ENCODE measurements around the gene HIGD2A. TPM values are rescaled to one million over a fixed set of nuclear protein-coding genes. Genes with fewer than 3 reads are reported as not detected.

HIGD2A gene
- total and polyA plus RNA-seq, 11 donors, result 177 to 454 (median 222) TPM

DNA sequence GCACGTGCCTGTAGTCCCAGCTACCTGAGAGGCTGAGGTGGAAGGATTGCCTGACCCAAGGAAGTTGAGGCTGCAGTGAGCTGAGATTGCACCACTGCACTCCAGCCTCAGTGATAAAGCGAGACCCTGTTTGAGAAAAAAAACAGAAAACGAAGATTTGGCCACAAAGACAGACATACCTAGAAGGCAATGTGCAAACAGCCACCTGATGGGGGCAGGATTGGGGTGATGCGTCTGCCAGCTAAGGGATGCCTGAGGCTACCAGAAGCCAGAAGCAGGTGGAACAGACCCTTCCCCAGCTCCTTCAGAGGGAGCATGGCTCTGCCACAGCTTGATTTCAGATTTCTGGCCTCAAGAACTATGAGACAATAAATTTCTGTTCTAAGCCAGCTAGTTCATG, 2.9 kb downstream of the HIGD2A start:
- no peaks in the 10 kb centered on the region for H3K9me3 ChIP-seq
- no peak for TF ChIP-seq POLR2A (IDR thresholded peaks at IDR 0.05)
- TF ChIP-seq, protein P1, sequence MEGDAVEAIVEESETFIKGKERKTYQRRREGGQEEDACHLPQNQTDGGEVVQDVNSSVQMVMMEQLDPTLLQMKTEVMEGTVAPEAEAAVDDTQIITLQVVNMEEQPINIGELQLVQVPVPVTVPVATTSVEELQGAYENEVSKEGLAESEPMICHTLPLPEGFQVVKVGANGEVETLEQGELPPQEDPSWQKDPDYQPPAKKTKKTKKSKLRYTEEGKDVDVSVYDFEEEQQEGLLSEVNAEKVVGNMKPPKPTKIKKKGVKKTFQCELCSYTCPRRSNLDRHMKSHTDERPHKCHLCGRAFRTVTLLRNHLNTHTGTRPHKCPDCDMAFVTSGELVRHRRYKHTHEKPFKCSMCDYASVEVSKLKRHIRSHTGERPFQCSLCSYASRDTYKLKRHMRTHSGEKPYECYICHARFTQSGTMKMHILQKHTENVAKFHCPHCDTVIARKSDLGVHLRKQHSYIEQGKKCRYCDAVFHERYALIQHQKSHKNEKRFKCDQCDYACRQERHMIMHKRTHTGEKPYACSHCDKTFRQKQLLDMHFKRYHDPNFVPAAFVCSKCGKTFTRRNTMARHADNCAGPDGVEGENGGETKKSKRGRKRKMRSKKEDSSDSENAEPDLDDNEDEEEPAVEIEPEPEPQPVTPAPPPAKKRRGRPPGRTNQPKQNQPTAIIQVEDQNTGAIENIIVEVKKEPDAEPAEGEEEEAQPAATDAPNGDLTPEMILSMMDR (IDR thresholded peaks at IDR 0.05), result no peak
- intact Hi-C loops (cut with DNase I), result no loop called here
- H3K4me3 ChIP-seq, result no peak overlapping the region
- WGBS, 4 donors, result 75 to 95% (median 91%) methylated on average over 4 of the region's 4 CpGs
- H3K27me3 ChIP-seq, result no peaks in the 10 kb centered on the region
- ATAC-seq (no peak), DNase-seq (peak in 1 of 5 donors; percentile 8)
- no peak overlapping the region for H3K27ac ChIP-seq
- peaks cover 3 to 51% (median 22%) of the 10 kb centered on the region in 12 donors for H3K4me1 ChIP-seq
- H3K36me3 ChIP-seq, result peaks cover 2 to 55% (median 35%) of the 10 kb centered on the region in 9 donors

DNA sequence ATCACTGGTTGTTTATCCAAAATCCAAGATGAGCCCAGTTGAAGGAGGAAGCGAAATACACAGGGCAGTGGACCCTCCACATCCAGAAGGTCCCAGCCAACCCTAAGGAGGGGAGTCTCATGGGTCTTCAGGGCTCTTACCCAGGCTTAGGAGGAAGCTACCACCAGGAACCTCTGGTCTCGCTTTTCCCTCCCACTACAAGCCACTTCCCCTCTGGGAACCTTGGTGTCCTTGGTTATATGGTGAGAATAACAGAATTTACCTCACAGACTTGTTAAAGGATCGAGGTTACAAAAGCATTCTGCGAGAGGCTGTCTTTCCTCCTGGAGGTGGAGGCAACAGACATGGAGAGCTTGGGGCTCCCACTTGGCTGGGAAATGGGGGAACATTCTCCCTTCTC, 3.4 kb downstream of the HIGD2A start:
- intact Hi-C loops (cut with DNase I), result no loop called here
- Histone ChIP-seq H3K4me3 (no peak overlapping the region), H3K4me1 (peaks cover 3 to 46% (median 17%) of the 10 kb centered on the region in 12 donors), H3K36me3 (peaks cover 2 to 58% (median 36%) of the 10 kb centered on the region in 9 donors), H3K9me3 (no peaks in the 10 kb centered on the region), H3K27ac (peak overlapping the region in 2 of 12 donors; percentile 4 to 42), H3K27me3 (no peaks in the 10 kb centered on the region)
- TF ChIP-seq POLR2A (IDR thresholded peaks at IDR 0.05), result no peak
- TF ChIP-seq, protein P1 (IDR thresholded peaks at IDR 0.05), result no peak
- 88 to 93% (median 92%) methylated on average over 4 of the region's 4 CpGs for WGBS, 4 donors
- ATAC-seq (no peak), DNase-seq (no peak)

DNA sequence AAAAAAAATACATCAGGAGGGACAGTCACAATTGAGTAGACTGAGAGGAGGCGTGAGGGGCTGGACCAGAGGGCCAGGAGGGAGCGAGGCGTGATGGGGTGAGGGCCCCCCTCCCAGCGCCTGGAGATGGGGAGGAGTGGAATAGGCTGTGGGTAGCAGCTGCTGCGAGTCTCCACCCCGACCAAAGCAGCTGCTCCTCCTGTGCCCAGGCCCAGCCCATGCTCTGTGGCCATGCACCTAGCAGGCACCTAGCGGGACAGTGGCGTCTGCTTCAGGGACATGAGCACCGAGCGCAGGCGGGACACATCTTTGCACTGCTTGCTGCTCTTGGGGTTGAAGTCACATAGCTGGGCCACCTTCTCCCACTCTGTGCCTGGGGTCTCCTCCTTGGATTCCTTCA, 4.0 kb downstream of the HIGD2A start:
- no peak for ATAC-seq
- Histone ChIP-seq H3K9me3 (no peaks in the 10 kb centered on the region), H3K27ac (peak overlapping the region in 2 of 12 donors; percentile 4 to 42), H3K27me3 (no peaks in the 10 kb centered on the region), H3K4me3 (no peak overlapping the region), H3K4me1 (peaks cover 2 to 41% (median 12%) of the 10 kb centered on the region in 12 donors), H3K36me3 (peaks cover 2 to 60% (median 38%) of the 10 kb centered on the region in 9 donors)
- intact Hi-C loops (cut with DNase I), result no loop called here
- 84 to 93% (median 90%) methylated on average over 5 to 11 of the region's 11 CpGs for WGBS, 4 donors
- TF ChIP-seq, protein P1 (IDR thresholded peaks at IDR 0.05), result no peak
- TF ChIP-seq POLR2A (IDR thresholded peaks at IDR 0.05), result no peak
- DNase-seq, result peak in 1 of 5 donors; percentile 13

DNA sequence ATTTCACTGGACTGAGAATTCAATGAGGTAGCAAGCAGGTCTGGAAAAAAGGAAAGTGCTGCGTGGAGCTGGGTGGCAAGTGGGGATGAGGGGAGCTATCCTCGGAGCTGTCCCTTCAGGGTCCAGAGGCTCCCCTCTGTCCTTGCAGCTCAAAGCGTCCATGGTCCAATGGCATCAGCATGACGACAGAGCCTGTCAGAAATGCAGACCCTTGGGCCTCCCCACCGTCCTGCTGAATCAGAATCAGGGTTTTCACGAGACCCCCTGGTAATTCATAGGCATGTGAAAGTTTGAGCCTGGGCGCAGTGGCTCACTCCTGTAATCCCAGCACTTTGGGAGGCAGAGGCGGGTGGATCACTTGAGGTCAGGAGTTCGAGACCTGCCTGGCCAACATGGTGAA, 5.5 kb downstream of the HIGD2A start:
- H3K36me3 ChIP-seq, result peaks cover 2 to 72% (median 47%) of the 10 kb centered on the region in 9 donors
- 93 to 96% (median 94%) methylated on average over 9 of the region's 9 CpGs for WGBS, 4 donors
- H3K27me3 ChIP-seq, result no peaks in the 10 kb centered on the region
- TF ChIP-seq, protein P1 (IDR thresholded peaks at IDR 0.05), result no peak
- TF ChIP-seq POLR2A (IDR thresholded peaks at IDR 0.05), result no peak
- peaks cover 0 to 33% (median 7%) of the 10 kb centered on the region in 12 donors for H3K4me1 ChIP-seq
- peak overlapping the region in 5 of 12 donors; percentile 76 to 82 (median 79) for H3K27ac ChIP-seq
- intact Hi-C loops (cut with DNase I), result no loop called here
- DNase-seq, result peak in 1 of 5 donors; percentile 10
- no peak overlapping the region for H3K4me3 ChIP-seq
- no peak for ATAC-seq
- no peaks in the 10 kb centered on the region for H3K9me3 ChIP-seq
